H1 (cell line): Measurements from ENCODE around the gene ABCC10. TPM values are rescaled to one million over a fixed set of nuclear protein-coding genes. Genes with fewer than 3 reads are reported as not detected.

Source experiments
- CTCF ChIA-PET: fragments of 300-600 bp; sonication (Branson Sonifier 250); formaldehyde crosslinking; loops from one replicate; lab custom pipeline; 2021; ENCODE audit not compliant: partially characterized antibody; lab: Charles Lee
- POLR2A ChIA-PET: fragments of 300-600 bp; sonication (Branson Sonifier 250); formaldehyde crosslinking; loops from one replicate; lab custom pipeline; 2021; ENCODE audit warnings: inconsistent platforms; ENCODE audit not compliant: partially characterized antibody; lab: Charles Lee
- DNase-seq, 2 experiments: peaks; one replicate each; pipeline versions ENCODE4 v3.0.0 to v3.0.0-alpha.2; 2010 to 2022; ENCODE audit warnings: low spot score in 2 of 2, low read depth in 1 of 2, mixed read lengths in 1 of 2
- FAIRE-seq: peaks from 2 replicates; lab custom pipeline; 2011; peaks lifted over from hg19 to GRCh38; lab: Jason Lieb, UNC
- H2AFZ ChIP-seq: 2 replicates; pipeline ENCODE4 v1.8.1; 2012; ENCODE audit warnings: low read length, inconsistent platforms
- H2AK5ac ChIP-seq: 2 replicates; pipeline ENCODE4 v1.6.1; 2013; ENCODE audit warnings: low read depth, low read length
- H2BK120ac ChIP-seq: replicated peaks from 2 replicates; pipeline ENCODE3; 2013; ENCODE audit warnings: low read depth, low read length, inconsistent platforms
- H2BK12ac ChIP-seq: 2 replicates; pipeline ENCODE4 v1.6.1; 2013; ENCODE audit warnings: low read depth, low read length
- H2BK15ac ChIP-seq: 2 replicates; pipeline ENCODE4 v1.6.1; 2013; ENCODE audit warnings: low read length
- H2BK20ac ChIP-seq: 2 replicates; pipeline ENCODE4 v1.6.1; 2013; ENCODE audit warnings: low read length
- H2BK5ac ChIP-seq: 2 replicates; pipeline ENCODE4 v1.6.1; 2013; ENCODE audit warnings: low read depth, low read length
- H3K14ac ChIP-seq: 2 replicates; pipeline ENCODE4 v1.6.1; 2013; ENCODE audit warnings: inconsistent platforms; ENCODE audit not compliant: insufficient read length
- H3K18ac ChIP-seq: 2 replicates; pipeline ENCODE4 v1.6.1; 2013; ENCODE audit warnings: low read length; ENCODE audit errors: extremely low read depth
- H3K23ac ChIP-seq: 2 replicates; pipeline ENCODE4 v1.6.1; 2013; ENCODE audit warnings: inconsistent platforms; ENCODE audit not compliant: insufficient read length
- H3K23me2 ChIP-seq: 2 replicates; pipeline ENCODE4 v1.6.1; 2013; ENCODE audit warnings: low read depth, low read length
- H3K27ac ChIP-seq: 2 replicates; pipeline ENCODE4 v1.6.1; 2011; ENCODE audit warnings: low read depth, low read length, inconsistent platforms
- H3K27me3 ChIP-seq, 4 experiments: replicated peaks in 1 of 4; 1 replicate in 1 of 4; 2 replicates in 3 of 4; pipeline versions ENCODE4 v1.6.1 to v1.8.1; 2011 to 2013; ENCODE audit warnings: low read length in 3 of 4, mild to moderate bottlenecking in 3 of 4, inconsistent platforms in 2 of 4, mixed read lengths in 2 of 4, moderate library complexity in 1 of 4; ENCODE audit not compliant: control insufficient read depth in 3 of 4, insufficient read depth in 3 of 4; ENCODE audit errors: extremely low read depth in 1 of 4
- H3K36me3 ChIP-seq, 4 experiments: 2 replicates each; pipeline versions ENCODE4 v1.6.1 to v1.8.1; 2011 to 2013; ENCODE audit warnings: mild to moderate bottlenecking in 4 of 4, low read length in 3 of 4, moderate library complexity in 2 of 4, control low read depth in 1 of 4, inconsistent platforms in 1 of 4; ENCODE audit not compliant: insufficient read depth in 4 of 4, control insufficient read depth in 2 of 4
- H3K4ac ChIP-seq: replicated peaks from 2 replicates; pipeline ENCODE3; 2013; ENCODE audit warnings: low read length, low read depth, mixed read lengths, inconsistent platforms; ENCODE audit not compliant: insufficient read length
- H3K4me1 ChIP-seq, 4 experiments: replicated peaks in 1 of 4; 1 replicate in 1 of 4; 2 replicates in 3 of 4; pipeline versions ENCODE4 v1.6.1 to v1.8.1; 2011 to 2013; ENCODE audit warnings: low read length in 3 of 4, inconsistent platforms in 2 of 4, mixed read lengths in 1 of 4; ENCODE audit not compliant: insufficient read depth in 4 of 4, control insufficient read depth in 3 of 4
- H3K4me2 ChIP-seq, 2 experiments: 2 replicates each; pipeline versions ENCODE4 v1.6.1 to v1.8.1; 2011 to 2013; ENCODE audit warnings: low read depth in 2 of 2, low read length in 2 of 2, control low read depth in 1 of 2, inconsistent platforms in 1 of 2, mild to moderate bottlenecking in 1 of 2; ENCODE audit not compliant: insufficient read depth in 1 of 2
- H3K4me3 ChIP-seq, 4 experiments: fragments of 200-600, 300-600 bp in 1 of 4; sonication (generic), shearing (Covaris generic), sonication (Bioruptor Twin) in 1 of 4; 2 replicates each; pipeline versions ENCODE4 v1.5.1 to v1.8.1; 2011 to 2016; ENCODE audit warnings: low read length in 4 of 4, low read depth in 3 of 4, control low read depth in 2 of 4, inconsistent platforms in 2 of 4, mild to moderate bottlenecking in 2 of 4, mixed read lengths in 1 of 4, moderate library complexity in 1 of 4; ENCODE audit not compliant: insufficient read depth in 2 of 4; ENCODE audit errors: extremely low read depth in 1 of 4
- H3K56ac ChIP-seq: replicated peaks from 2 replicates; pipeline ENCODE3; 2013; ENCODE audit warnings: low read depth, mild to moderate bottlenecking, mixed read lengths, low read length, inconsistent platforms; ENCODE audit not compliant: insufficient read length
- H3K79me1 ChIP-seq: 2 replicates; pipeline ENCODE4 v1.6.1; 2013; ENCODE audit warnings: low read depth, low read length, control low read depth
- H3K79me2 ChIP-seq, 2 experiments: 2 replicates each; pipeline versions ENCODE4 v1.6.1 to v1.8.1; 2012 to 2013; ENCODE audit warnings: low read length in 2 of 2, mild to moderate bottlenecking in 2 of 2, inconsistent platforms in 1 of 2; ENCODE audit not compliant: insufficient read depth in 2 of 2, control insufficient read depth in 1 of 2
- H3K9ac ChIP-seq, 4 experiments: replicated peaks in 1 of 4; 1 replicate in 1 of 4; 2 replicates in 3 of 4; pipeline versions ENCODE4 v1.6.1 to v1.8.1; 2011 to 2013; ENCODE audit warnings: low read depth in 3 of 4, low read length in 3 of 4, control low read depth in 2 of 4, mild to moderate bottlenecking in 2 of 4, moderate library complexity in 2 of 4, inconsistent platforms in 1 of 4; ENCODE audit errors: extremely low read depth in 1 of 4
- H3K9me3 ChIP-seq, 2 experiments: 2 replicates each; pipeline versions ENCODE4 v1.6.1 to v1.8.1; 2012 to 2013; ENCODE audit warnings: mild to moderate bottlenecking in 2 of 2, moderate library complexity in 2 of 2, control low read depth in 1 of 2, inconsistent platforms in 1 of 2, low read depth in 1 of 2, low read length in 1 of 2, mixed read lengths in 1 of 2; ENCODE audit not compliant: insufficient read depth in 2 of 2
- H4K20me1 ChIP-seq, 2 experiments: replicated peaks in 1 of 2; 2 replicates each; pipeline versions ENCODE3 to v1.8.1; 2011 to 2013; ENCODE audit warnings: inconsistent platforms in 2 of 2, low read length in 2 of 2, mild to moderate bottlenecking in 1 of 2; ENCODE audit not compliant: insufficient read depth in 2 of 2, control insufficient read depth in 1 of 2
- H4K5ac ChIP-seq: 2 replicates; pipeline ENCODE4 v1.6.1; 2013; ENCODE audit warnings: low read length, low read depth, mixed read lengths, inconsistent platforms; ENCODE audit not compliant: insufficient read length
- H4K8ac ChIP-seq: 2 replicates; pipeline ENCODE4 v1.8.0; 2013; ENCODE audit warnings: mild to moderate bottlenecking, moderate library complexity, low read length, inconsistent platforms; ENCODE audit not compliant: insufficient read depth; ENCODE audit errors: extremely low read depth
- H4K91ac ChIP-seq: replicated peaks from 2 replicates; pipeline ENCODE3; 2013; ENCODE audit warnings: low read length, mixed read lengths, inconsistent platforms; ENCODE audit not compliant: insufficient read length
- WGBS, 2 experiments: shearing (Covaris generic) in 1 of 2; methylation state at CpG; one replicate each; pipeline versions ENCODE4 v1.1.6 to v1.1.7; 2013 to 2015; ENCODE audit warnings: low lambda C conversion rate in 2 of 2, mixed read lengths in 2 of 2, inconsistent platforms in 1 of 2, low coverage in 1 of 2, missing lambda C conversion rate in 1 of 2; ENCODE audit not compliant: insufficient replicate concordance in 2 of 2, insufficient coverage in 1 of 2, insufficient read length in 1 of 2; ENCODE audit errors: extremely low coverage in 1 of 2, missing lambda C conversion rate in 1 of 2; 5-methylcytosine and 5-hydroxymethylcytosine counted together
- polyA plus RNA-seq, 7 experiments: library from polyadenylated mRNA; depleted of rRNA in 3 of 7; stranded (reverse) in 5 of 7; unstranded in 2 of 7; fragments of >200 nt in 5 of 7; fragments of 200-250 nt in 2 of 7; gene quantifications; 1 replicate in 5 of 7; 2 replicates in 1 of 7; 4 replicates in 1 of 7; pipeline versions ENCODE4 v1.2.1 to v1.2.3, GENCODE V29; 2011 to 2013; ENCODE audit warnings: missing spikeins in 2 of 7, mixed read lengths in 2 of 7
- total RNA-seq: library from RNA; stranded (reverse); fragmentation: NEBNext Ultra II Directional; extraction: Animal tissue kit (Norgen Biotek cat#: 25700); gene quantifications from 2 replicates; pipeline ENCODE4 v1.2.1, GENCODE V29; 2021

ABCC10 gene
- total and polyA plus RNA-seq, 2 of the 8 experiments (the other 6 are each of a cell fraction or from before 2014, with no cell fraction given): 15.5 to 24.6 TPM

DNA sequence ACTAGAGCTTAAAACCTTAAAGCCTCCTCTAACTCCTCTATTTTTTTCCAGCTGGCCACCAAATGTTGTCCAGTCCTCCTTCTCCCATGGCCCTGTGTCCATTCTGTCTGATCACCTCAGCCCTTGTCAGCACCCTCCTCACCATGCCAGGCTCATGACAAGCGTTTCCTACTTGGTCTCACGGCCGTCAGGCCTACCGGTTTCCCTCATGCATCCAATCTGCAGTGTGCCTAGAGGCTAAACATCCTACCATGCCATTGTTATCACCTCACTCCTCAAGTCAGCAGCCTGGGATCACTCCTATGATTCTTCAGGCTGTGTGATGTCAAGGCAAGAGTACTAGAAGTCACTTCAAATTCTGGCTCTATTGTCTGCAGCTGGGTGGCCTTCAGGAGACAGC is 40.4 kb downstream of the ABCC10 start:
- no peak overlapping the region for H2BK5ac ChIP-seq
- POLR2A ChIA-PET: interaction anchor here (0.6 to 1.5 kb wide), 3 partner anchors 9 to 184 kb away, joined by 4 to 5 read pairs (median 4); partner anchors contain the start of gene TJAP1

More for the DNA sequence above, 40.4 kb downstream of the ABCC10 start:
- H2BK15ac ChIP-seq: no peak overlapping the region
- peaks cover 0 to 8% (median 5%) of the 10 kb centered on the region in 4 experiments; a peak in 4 of 7 replicates for H3K4me1 ChIP-seq
- no peak overlapping the region for H3K4ac ChIP-seq
- no peaks in the 10 kb centered on the region for H3K79me2 ChIP-seq
- no peaks in the 10 kb centered on the region for H3K79me1 ChIP-seq
- no peak overlapping the region for H3K18ac ChIP-seq
- no peak overlapping the region for H2BK12ac ChIP-seq
- H3K56ac ChIP-seq: no peak overlapping the region
- H4K8ac ChIP-seq: no peak overlapping the region
- H2AFZ ChIP-seq: no peak overlapping the region
- H3K9me3 ChIP-seq: no peaks in the 10 kb centered on the region
- DNase-seq (no peak), FAIRE-seq (no peak)
- WGBS, 2 experiments: 88% methylated on average over 4 of the region's 4 CpGs; no CpG with 5 or more reads in 1 of the 2 experiments
- no peak overlapping the region for H2AK5ac ChIP-seq
- H3K27me3 ChIP-seq: no peaks in the 10 kb centered on the region
- no peak overlapping the region for H3K4me3 ChIP-seq
- CTCF ChIA-PET: interaction anchor here (0.6 to 32.9 kb wide), 5 partner anchors 10 to 79 kb away, joined by 3 to 536 read pairs (median 4); partner anchors contain the start of gene LRRC73
- no peak overlapping the region for H3K9ac ChIP-seq
- no peaks in the 10 kb centered on the region for H3K23me2 ChIP-seq
- H4K20me1 ChIP-seq: no peaks in the 10 kb centered on the region
- no peak overlapping the region for H4K5ac ChIP-seq
- no peak overlapping the region for H2BK20ac ChIP-seq
- H3K4me2 ChIP-seq: no peak overlapping the region
- H3K27ac ChIP-seq: no peak overlapping the region
- no peak overlapping the region for H3K14ac ChIP-seq
- no peak overlapping the region for H4K91ac ChIP-seq
- no peak overlapping the region for H2BK120ac ChIP-seq
- H3K23ac ChIP-seq: no peak overlapping the region
- no peaks in the 10 kb centered on the region for H3K36me3 ChIP-seq
